ENCODE results near the gene MN1. TPM values are rescaled to one million over a fixed set of nuclear protein-coding genes. Genes with fewer than 3 reads are reported as not detected.

Gene MN1
- total RNA-seq, 1 donor: 0.86 TPM

DNA sequence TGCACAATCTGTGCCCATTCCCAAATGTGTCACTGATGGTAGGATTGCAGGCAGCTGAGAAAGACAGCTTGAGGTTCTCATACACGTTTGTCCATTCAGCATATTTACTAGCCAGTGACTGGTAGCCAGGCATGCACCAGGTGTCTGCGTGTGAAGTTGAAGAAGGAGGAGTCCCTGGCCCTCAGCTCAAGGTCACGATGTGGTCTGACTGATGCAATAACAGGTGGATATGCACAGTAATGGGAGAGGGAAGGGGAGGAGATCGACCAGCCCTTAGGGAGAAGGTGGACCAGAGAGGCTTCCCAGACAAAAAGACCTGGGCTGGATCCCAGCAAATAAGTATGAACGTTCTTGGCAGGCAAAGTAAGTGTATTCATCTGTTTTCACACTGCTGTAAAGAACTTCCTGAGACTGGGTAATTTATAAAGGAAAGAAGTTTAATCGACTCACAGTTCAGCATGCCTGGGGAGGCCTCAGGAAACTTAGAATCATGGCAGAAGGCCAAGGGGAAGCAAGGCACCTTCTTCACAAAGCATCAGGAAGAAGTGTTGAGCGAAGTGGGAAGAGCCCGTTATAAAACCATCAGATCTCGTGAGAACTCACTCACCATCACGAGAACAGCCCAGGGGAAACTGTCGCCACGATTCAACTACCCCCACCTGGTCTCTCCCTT, 96.0 kb downstream of the MN1 start:
- DNase-seq (ENCODE audit: low read depth): no peak
- no peak overlapping the region for H3K4me3 ChIP-seq (ENCODE audit: low read depth, low read length)

DNA sequence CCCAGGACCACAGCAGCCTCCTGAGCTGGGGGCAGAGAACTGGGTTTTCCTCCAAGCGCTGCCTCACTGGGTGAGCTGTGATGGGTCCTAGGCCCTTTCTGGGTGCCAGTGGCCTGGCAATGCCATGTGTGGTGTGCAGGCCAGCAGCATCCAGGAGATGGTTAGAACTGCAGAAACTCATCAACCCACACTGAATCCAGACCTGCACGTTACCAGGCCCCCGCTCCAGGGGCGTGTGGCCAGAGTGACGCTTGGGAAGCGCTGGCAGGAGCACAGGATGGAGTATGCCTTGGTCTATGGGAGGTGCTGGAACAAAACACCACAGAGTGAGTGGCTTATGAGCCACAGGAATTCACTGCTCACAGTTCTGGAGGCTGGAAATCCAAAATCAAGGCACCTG, 97.0 kb downstream of the MN1 start:
- TF ChIP-seq, protein P1, sequence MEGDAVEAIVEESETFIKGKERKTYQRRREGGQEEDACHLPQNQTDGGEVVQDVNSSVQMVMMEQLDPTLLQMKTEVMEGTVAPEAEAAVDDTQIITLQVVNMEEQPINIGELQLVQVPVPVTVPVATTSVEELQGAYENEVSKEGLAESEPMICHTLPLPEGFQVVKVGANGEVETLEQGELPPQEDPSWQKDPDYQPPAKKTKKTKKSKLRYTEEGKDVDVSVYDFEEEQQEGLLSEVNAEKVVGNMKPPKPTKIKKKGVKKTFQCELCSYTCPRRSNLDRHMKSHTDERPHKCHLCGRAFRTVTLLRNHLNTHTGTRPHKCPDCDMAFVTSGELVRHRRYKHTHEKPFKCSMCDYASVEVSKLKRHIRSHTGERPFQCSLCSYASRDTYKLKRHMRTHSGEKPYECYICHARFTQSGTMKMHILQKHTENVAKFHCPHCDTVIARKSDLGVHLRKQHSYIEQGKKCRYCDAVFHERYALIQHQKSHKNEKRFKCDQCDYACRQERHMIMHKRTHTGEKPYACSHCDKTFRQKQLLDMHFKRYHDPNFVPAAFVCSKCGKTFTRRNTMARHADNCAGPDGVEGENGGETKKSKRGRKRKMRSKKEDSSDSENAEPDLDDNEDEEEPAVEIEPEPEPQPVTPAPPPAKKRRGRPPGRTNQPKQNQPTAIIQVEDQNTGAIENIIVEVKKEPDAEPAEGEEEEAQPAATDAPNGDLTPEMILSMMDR (IDR thresholded peaks at IDR 0.05; ENCODE audit: insufficient read depth, low read depth, low read length): no peak
- no peak for DNase-seq (ENCODE audit: low read depth)

More for the DNA sequence above, 96.0 kb downstream of the MN1 start:
- TF ChIP-seq, protein P1 (IDR thresholded peaks at IDR 0.05; ENCODE audit: insufficient read depth, low read depth, low read length): no peak

DNA sequence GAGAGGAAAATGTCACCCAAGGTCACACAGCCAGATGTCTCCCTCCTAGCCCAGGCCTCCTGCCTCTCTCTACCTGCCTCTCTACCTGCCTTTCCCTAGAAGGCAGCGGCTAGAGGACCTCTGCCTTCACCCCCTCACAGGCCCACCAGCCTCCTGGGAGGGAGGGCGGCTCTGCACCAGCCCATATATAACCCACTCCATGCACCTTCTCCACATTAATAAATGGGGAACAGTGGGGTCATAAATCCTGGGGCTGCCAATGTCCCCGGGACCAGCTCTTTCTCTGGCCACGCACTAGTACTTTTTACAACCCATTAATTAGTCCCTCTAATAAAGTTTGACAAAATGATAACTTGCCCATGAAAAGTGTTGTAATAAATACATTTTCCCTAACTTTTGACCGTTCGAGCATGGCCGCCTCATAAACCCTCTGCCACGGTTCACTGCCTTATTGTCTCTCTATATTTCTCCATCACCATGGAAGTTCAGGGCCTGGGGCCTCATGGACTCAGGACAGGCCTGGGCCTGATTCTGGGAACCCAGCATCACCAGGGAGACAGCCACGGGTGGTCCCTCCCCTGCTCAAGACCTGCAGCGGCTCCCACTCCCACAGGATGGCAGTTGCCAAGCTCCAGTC, 102.1 kb downstream of the MN1 start:
- H3K4me3 ChIP-seq (ENCODE audit: low read depth, low read length): no peak overlapping the region
- TF ChIP-seq, protein P1 (IDR thresholded peaks at IDR 0.05; ENCODE audit: insufficient read depth, low read depth, low read length): no peak
- DNase-seq (ENCODE audit: low read depth): no peak

More for the DNA sequence above, 97.0 kb downstream of the MN1 start:
- H3K4me3 ChIP-seq (ENCODE audit: low read depth, low read length): no peak overlapping the region

DNA sequence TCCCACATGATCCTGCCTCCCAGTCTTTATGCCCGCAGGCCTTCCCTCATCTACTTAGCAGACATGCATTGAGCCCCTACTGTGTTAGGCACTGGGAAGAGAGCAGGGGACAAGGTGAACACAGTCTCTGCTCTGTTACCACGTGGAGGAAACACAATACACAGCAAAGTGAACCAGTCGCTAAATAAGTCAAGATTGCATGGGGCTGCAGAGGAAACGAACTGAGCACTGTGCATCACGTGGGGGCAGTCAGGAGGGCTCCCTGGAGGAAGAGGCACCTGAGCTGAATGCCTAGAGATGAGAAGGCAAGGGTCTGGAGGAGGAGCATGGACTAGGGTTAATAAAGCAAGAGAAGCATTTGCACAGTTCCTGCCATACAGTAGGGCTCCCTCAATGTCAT, 102.7 kb downstream of the MN1 start:
- TF ChIP-seq, protein P1 (IDR thresholded peaks at IDR 0.05; ENCODE audit: insufficient read depth, low read depth, low read length): no peak
- DNase-seq (ENCODE audit: low read depth): no peak
- H3K4me3 ChIP-seq (ENCODE audit: low read depth, low read length): no peak overlapping the region

Other genes with a start within 250 kb of the MN1 start
- 23.2 and 29.4 TPM in 2 replicates for gene PITPNB, start 117.5 kb upstream of the MN1 start, total RNA-seq

Measured in fibroblast of villous mesenchyme (primary cell).